ENCODE measurements around the gene AEBP1.

The AEBP1 gene

DNA sequence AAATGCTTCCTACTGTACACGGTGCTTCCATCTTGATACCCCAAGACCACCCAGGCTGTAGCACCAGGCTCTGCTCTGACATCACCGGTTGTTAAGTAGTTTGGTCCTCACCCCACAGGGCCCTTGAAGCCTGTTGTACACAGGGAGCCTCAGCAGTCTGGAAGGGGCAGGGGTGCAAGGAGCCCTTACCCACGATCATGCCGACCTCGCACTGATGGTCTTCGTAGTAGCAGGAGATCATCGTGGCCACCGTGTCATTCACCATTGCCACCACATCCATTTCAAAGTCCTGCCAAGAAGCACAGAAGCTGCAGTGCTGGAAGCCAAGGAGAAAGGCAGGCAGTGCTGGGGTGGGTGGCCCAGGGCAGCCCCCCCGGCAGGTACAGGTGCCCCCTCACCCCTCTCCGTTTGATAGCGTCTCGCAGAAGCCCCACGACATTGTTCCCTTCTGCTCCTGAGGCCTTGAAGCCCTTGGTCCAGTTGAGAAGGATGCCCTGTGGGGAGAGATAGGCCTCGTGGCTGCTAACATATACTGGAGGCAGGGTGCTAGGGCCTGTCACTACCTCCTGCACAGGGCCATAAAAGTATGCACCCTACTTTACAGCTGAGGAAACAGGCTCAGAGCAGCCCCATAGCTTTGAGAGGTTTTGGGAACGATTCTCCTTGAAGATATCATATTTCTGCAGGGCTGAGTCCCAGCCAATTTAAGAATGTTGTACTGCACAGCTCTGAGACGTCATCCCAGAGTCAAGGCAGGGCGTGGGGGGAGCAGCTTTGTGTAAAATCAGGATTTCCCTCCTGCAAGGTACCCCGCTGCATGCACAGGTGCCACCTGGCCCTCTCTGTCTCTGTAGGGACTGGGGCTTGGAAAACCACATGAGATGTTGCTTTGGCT, 45.7 kb downstream of the AEBP1 start:
- Histone ChIP-seq H2AFZ (peak overlapping the region; percentile 41), H3K9me3 (ENCODE audit: control insufficient read depth, low read length) (no peaks in the 10 kb centered on the region), H3K27ac (peak overlapping the region; percentile 24), H3K79me2 (no peaks in the 10 kb centered on the region), H3K4me2 (ENCODE audit: low read length) (no peak overlapping the region), H3K4me3 (ENCODE audit: low read depth, low read length) (no peak overlapping the region), H3K4me1 (peaks cover 14% of the 10 kb centered on the region), H3K36me3 (ENCODE audit: control insufficient read depth, insufficient read depth, low read length) (no peaks in the 10 kb centered on the region), H3K9ac (no peak overlapping the region), H3K27me3 (ENCODE audit: control insufficient read depth, insufficient read depth, low read length) (no peaks in the 10 kb centered on the region)
- TF ChIP-seq, protein P1, sequence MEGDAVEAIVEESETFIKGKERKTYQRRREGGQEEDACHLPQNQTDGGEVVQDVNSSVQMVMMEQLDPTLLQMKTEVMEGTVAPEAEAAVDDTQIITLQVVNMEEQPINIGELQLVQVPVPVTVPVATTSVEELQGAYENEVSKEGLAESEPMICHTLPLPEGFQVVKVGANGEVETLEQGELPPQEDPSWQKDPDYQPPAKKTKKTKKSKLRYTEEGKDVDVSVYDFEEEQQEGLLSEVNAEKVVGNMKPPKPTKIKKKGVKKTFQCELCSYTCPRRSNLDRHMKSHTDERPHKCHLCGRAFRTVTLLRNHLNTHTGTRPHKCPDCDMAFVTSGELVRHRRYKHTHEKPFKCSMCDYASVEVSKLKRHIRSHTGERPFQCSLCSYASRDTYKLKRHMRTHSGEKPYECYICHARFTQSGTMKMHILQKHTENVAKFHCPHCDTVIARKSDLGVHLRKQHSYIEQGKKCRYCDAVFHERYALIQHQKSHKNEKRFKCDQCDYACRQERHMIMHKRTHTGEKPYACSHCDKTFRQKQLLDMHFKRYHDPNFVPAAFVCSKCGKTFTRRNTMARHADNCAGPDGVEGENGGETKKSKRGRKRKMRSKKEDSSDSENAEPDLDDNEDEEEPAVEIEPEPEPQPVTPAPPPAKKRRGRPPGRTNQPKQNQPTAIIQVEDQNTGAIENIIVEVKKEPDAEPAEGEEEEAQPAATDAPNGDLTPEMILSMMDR (IDR thresholded peaks at IDR 0.05), result no peak

GRCh38 chr7:44150466-44150832, 46.3 kb downstream of the AEBP1 start:
- no peak overlapping the region for H3K4me2 ChIP-seq (ENCODE audit: low read length)
- H3K27ac ChIP-seq, result peak overlapping the region; percentile 24
- no peaks in the 10 kb centered on the region for H3K79me2 ChIP-seq
- H3K9ac ChIP-seq, result no peak overlapping the region
- TF ChIP-seq, protein P1 (IDR thresholded peaks at IDR 0.05), result no peak
- no peaks in the 10 kb centered on the region for H3K9me3 ChIP-seq (ENCODE audit: control insufficient read depth, low read length)
- H3K36me3 ChIP-seq (ENCODE audit: control insufficient read depth, insufficient read depth, low read length), result no peaks in the 10 kb centered on the region
- no peaks in the 10 kb centered on the region for H3K27me3 ChIP-seq (ENCODE audit: control insufficient read depth, insufficient read depth, low read length)
- peak overlapping the region; percentile 41 for H2AFZ ChIP-seq
- peaks cover 14% of the 10 kb centered on the region for H3K4me1 ChIP-seq
- no peak overlapping the region for H3K4me3 ChIP-seq (ENCODE audit: low read depth, low read length)

GRCh38 chr7:44150966-44151941, 47.1 kb downstream of the AEBP1 start:
- Histone ChIP-seq H3K9me3 (ENCODE audit: control insufficient read depth, low read length) (no peaks in the 10 kb centered on the region), H3K27me3 (ENCODE audit: control insufficient read depth, insufficient read depth, low read length) (no peaks in the 10 kb centered on the region), H3K4me2 (ENCODE audit: low read length) (no peak overlapping the region), H3K27ac (no peak overlapping the region), H3K79me2 (no peaks in the 10 kb centered on the region), H3K36me3 (ENCODE audit: control insufficient read depth, insufficient read depth, low read length) (no peaks in the 10 kb centered on the region), H3K9ac (no peak overlapping the region), H3K4me3 (ENCODE audit: low read depth, low read length) (no peak overlapping the region), H3K4me1 (peaks cover 14% of the 10 kb centered on the region), H2AFZ (peak overlapping the region; percentile 28)
- TF ChIP-seq, protein P1 (IDR thresholded peaks at IDR 0.05), result no peak

- H3K9ac ChIP-seq, result no peak overlapping the region
- H3K27me3 ChIP-seq (ENCODE audit: control insufficient read depth, insufficient read depth, low read length), result no peaks in the 10 kb centered on the region
- no peak overlapping the region for H3K4me2 ChIP-seq (ENCODE audit: low read length)
- H2AFZ ChIP-seq, result no peak overlapping the region
- H3K9me3 ChIP-seq (ENCODE audit: control insufficient read depth, low read length), result no peaks in the 10 kb centered on the region
- H3K4me1 ChIP-seq, result peaks cover 14% of the 10 kb centered on the region
- H3K79me2 ChIP-seq, result no peaks in the 10 kb centered on the region
- no peaks in the 10 kb centered on the region for H3K36me3 ChIP-seq (ENCODE audit: control insufficient read depth, insufficient read depth, low read length)
- TF ChIP-seq, protein P1 (IDR thresholded peaks at IDR 0.05), result no peak
- H3K4me3 ChIP-seq (ENCODE audit: low read depth, low read length), result no peak overlapping the region
- H3K27ac ChIP-seq, result no peak overlapping the region
Observed at GRCh38 chr7:44151956-44152355, 47.8 kb downstream of the AEBP1 start.

Data from parathyroid adenoma (tissue), 2 donors.